Neuronal stem cell (in vitro differentiated cells): Measurements from ENCODE around the gene MTNR1A.
A peak's percentile ranks its signal among the peaks of the same experiment; 100 is the strongest.

Source experiments
- DNase-seq: peaks from one replicate; pipeline ENCODE4 v3.0.0-alpha.2; 2013; ENCODE audit warnings: low spot score
- H2AFZ ChIP-seq: one replicate; pipeline ENCODE4 v1.6.1; 2013; ENCODE audit warnings: mild to moderate bottlenecking, low read length, inconsistent platforms
- H2AK5ac ChIP-seq: 2 replicates; pipeline ENCODE4 v1.6.1; 2013; ENCODE audit warnings: low read depth, mild to moderate bottlenecking, inconsistent platforms, low read length, moderate library complexity, mixed read lengths
- H2BK120ac ChIP-seq: 2 replicates; pipeline ENCODE4 v1.6.1; 2013; ENCODE audit warnings: low read depth, mild to moderate bottlenecking, inconsistent platforms, low read length, moderate library complexity, mixed read lengths
- H2BK12ac ChIP-seq: one replicate; pipeline ENCODE4 v1.6.1; 2013; ENCODE audit warnings: low read length, inconsistent platforms
- H2BK15ac ChIP-seq: 2 replicates; pipeline ENCODE4 v1.6.1; 2013; ENCODE audit warnings: mild to moderate bottlenecking, low read length, inconsistent platforms, mixed read lengths
- H2BK5ac ChIP-seq: one replicate; pipeline ENCODE4 v1.6.1; 2013; ENCODE audit warnings: inconsistent platforms, mild to moderate bottlenecking, low read length, moderate library complexity
- H3K14ac ChIP-seq: one replicate; pipeline ENCODE4 v1.6.1; 2013; ENCODE audit warnings: low read length, inconsistent platforms
- H3K18ac ChIP-seq: 2 replicates; pipeline ENCODE4 v1.6.1; 2013; ENCODE audit warnings: low read length, inconsistent platforms
- H3K23ac ChIP-seq: 2 replicates; pipeline ENCODE4 v1.6.1; 2013; ENCODE audit warnings: low read depth, mild to moderate bottlenecking, mixed read lengths, low read length, inconsistent platforms; ENCODE audit not compliant: poor library complexity
- H3K27ac ChIP-seq: replicated peaks from 3 replicates; pipeline ENCODE4 v1.5.1; 2013; ENCODE audit warnings: low read length, inconsistent platforms
- H3K27me3 ChIP-seq, 3 experiments: 2 replicates each; pipeline ENCODE4 v1.6.1; 2013; ENCODE audit warnings: low read length in 3 of 3, mild to moderate bottlenecking in 2 of 3, inconsistent platforms in 1 of 3, low read depth in 1 of 3, mixed read lengths in 1 of 3, moderate library complexity in 1 of 3; ENCODE audit not compliant: control insufficient read depth in 3 of 3, insufficient read depth in 3 of 3
- H3K36me3 ChIP-seq, 2 donors: replicated peaks in 1 of 2; 2 replicates each; pipeline ENCODE4 v1.6.1; 2013; ENCODE audit warnings: low read length in 2 of 2; ENCODE audit not compliant: control insufficient read depth in 2 of 2, insufficient read depth in 2 of 2
- H3K4ac ChIP-seq: 2 replicates; pipeline ENCODE4 v1.6.1; 2013; ENCODE audit warnings: inconsistent platforms, mild to moderate bottlenecking, low read length, moderate library complexity
- H3K4me1 ChIP-seq, 2 donors: 1 replicate in 1 of 2; 2 replicates in 1 of 2; pipeline ENCODE4 v1.6.1; 2013; ENCODE audit warnings: low read length in 2 of 2, low read depth in 1 of 2; ENCODE audit not compliant: control insufficient read depth in 2 of 2, insufficient read depth in 1 of 2
- H3K4me2 ChIP-seq: one replicate; pipeline ENCODE4 v1.6.1; 2013; ENCODE audit warnings: mild to moderate bottlenecking, low read length, inconsistent platforms; ENCODE audit not compliant: insufficient read depth, poor library complexity, severe bottlenecking
- H3K4me3 ChIP-seq, 2 donors: 2 replicates each; pipeline ENCODE4 v1.5.1; 2013; ENCODE audit warnings: low read length in 2 of 2, mild to moderate bottlenecking in 2 of 2, inconsistent platforms in 1 of 2, moderate library complexity in 1 of 2
- H3K79me1 ChIP-seq: one replicate; pipeline ENCODE4 v1.6.1; 2013; ENCODE audit warnings: low read depth, mild to moderate bottlenecking, inconsistent platforms, low read length, moderate library complexity
- H3K9ac ChIP-seq: one replicate; pipeline ENCODE4 v1.6.1; 2013; ENCODE audit warnings: mild to moderate bottlenecking, low read depth, low read length, inconsistent platforms; ENCODE audit not compliant: poor library complexity
- H3K9me3 ChIP-seq, 2 donors: replicated peaks in 1 of 2; 2 replicates each; pipeline versions ENCODE3 to v1.6.1; 2013; ENCODE audit warnings: low read length in 2 of 2, mild to moderate bottlenecking in 2 of 2, inconsistent platforms in 1 of 2, low read depth in 1 of 2, mixed read lengths in 1 of 2, moderate library complexity in 1 of 2; ENCODE audit not compliant: control insufficient read depth in 2 of 2, insufficient read depth in 1 of 2
- H4K8ac ChIP-seq: one replicate; pipeline ENCODE4 v1.6.1; 2013; ENCODE audit warnings: low read depth, mild to moderate bottlenecking, inconsistent platforms, low read length, moderate library complexity
- H4K91ac ChIP-seq: one replicate; pipeline ENCODE4 v1.6.1; 2013; ENCODE audit warnings: low read length, low read depth, mild to moderate bottlenecking, inconsistent platforms; ENCODE audit not compliant: poor library complexity
- WGBS, 2 donors: extraction: QIAGEN DNeasy Blood & Tissue Kit; methylation state at CpG; one replicate each; pipeline ENCODE4 v1.1.7; 2013; ENCODE audit warnings: missing lambda C conversion rate in 2 of 2, mixed read lengths in 1 of 2; ENCODE audit not compliant: insufficient read length in 2 of 2, insufficient replicate concordance in 1 of 2; ENCODE audit errors: extremely low coverage in 2 of 2; 5-methylcytosine and 5-hydroxymethylcytosine counted together

The MTNR1A gene

DNA sequence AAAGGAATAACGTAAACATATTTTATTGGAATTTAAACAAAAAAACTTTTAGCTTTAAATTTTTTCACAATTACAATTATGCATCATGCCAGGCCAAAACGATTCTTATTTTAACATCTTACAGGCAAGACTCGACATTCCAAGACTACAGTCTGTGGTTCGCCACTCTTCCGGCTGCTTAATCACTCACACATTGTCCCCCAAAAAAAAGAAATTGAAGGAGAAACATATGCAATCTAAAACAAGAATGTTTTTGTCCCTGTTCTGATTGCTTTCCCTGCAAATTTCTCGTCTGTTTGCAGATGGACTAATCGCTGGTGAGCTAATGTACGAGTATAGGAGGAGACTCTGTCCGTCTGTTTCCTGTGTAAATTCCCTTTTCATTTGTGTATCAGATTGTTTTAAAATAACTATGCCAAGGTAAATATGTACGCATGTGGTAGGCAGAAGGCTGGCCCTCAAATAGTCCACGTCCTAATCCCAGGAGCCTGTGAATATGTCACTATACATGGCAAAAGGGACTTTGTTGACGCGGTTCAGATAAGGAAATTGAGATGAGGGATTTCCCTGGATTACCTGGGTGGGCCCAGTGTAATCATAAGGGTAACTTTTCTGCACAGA lies 37.7 kb upstream of the MTNR1A start:
- Histone ChIP-seq H3K36me3 (peaks cover 45 to 99% of the 10 kb centered on the region in 2 donors), H2AFZ (no peak overlapping the region), H2BK5ac (no peak overlapping the region), H3K4ac (no peak overlapping the region), H4K8ac (no peak overlapping the region), H2AK5ac (no peak overlapping the region), H3K27ac (no peak overlapping the region), H3K9me3 (peaks cover 0 to 1% of the 10 kb centered on the region in 2 donors), H2BK12ac (no peak overlapping the region), H3K4me2 (no peak overlapping the region), H3K79me1 (peaks cover 1% of the 10 kb centered on the region), H3K9ac (no peak overlapping the region), H3K23ac (no peak overlapping the region), H2BK120ac (no peak overlapping the region), H4K91ac (no peak overlapping the region), H3K27me3 (no peaks in the 10 kb centered on the region), H2BK15ac (no peak overlapping the region), H3K14ac (no peak overlapping the region), H3K4me3 (no peak overlapping the region), H3K4me1 (peaks cover 0 to 4% of the 10 kb centered on the region in 2 donors), H3K18ac (no peak overlapping the region)
- WGBS, 2 donors, result no CpG with 5 or more reads among the region's 13 CpGs
- DNase-seq, result no peak

DNA sequence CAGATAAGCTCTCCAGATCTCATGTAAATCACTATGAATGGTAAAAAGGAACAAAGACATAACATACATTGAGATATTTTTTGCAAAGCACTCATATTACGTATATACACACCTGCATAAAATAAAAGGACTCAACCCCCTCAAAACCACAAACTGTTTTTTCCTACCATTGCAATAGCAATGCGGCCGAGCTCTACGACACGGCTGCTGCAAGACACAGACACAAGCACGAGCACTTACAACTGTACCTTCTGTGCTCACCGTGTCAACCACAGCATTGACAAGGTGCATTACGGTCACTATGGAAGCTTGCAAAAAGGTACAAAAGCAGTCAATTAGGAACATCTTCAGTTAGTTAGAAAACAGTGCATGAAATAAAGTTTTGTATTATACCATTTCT lies 37.1 kb upstream of the MTNR1A start:
- no peak overlapping the region for H3K18ac ChIP-seq
- H3K4me1 ChIP-seq, result peaks cover 0 to 4% of the 10 kb centered on the region in 2 donors
- no peak overlapping the region for H2BK5ac ChIP-seq
- H3K27me3 ChIP-seq, result no peaks in the 10 kb centered on the region
- peaks cover 1% of the 10 kb centered on the region for H3K79me1 ChIP-seq
- peaks cover 0 to 1% of the 10 kb centered on the region in 2 donors for H3K9me3 ChIP-seq
- H3K36me3 ChIP-seq, result peaks cover 41 to 99% of the 10 kb centered on the region in 2 donors
- no peak overlapping the region for H3K27ac ChIP-seq
- no peak overlapping the region for H2BK12ac ChIP-seq
- H4K8ac ChIP-seq, result no peak overlapping the region
- H3K4ac ChIP-seq, result no peak overlapping the region
- H3K23ac ChIP-seq, result no peak overlapping the region
- no peak overlapping the region for H4K91ac ChIP-seq
- H2BK120ac ChIP-seq, result no peak overlapping the region
- H3K9ac ChIP-seq, result no peak overlapping the region
- no peak overlapping the region for H3K14ac ChIP-seq
- H2AK5ac ChIP-seq, result no peak overlapping the region
- no peak overlapping the region for H3K4me2 ChIP-seq
- H2AFZ ChIP-seq, result no peak overlapping the region
- H3K4me3 ChIP-seq, result no peak overlapping the region
- WGBS, 2 donors, result no CpG with 5 or more reads among the region's 8 CpGs
- DNase-seq, result no peak
- H2BK15ac ChIP-seq, result no peak overlapping the region

- peaks cover 36 to 99% of the 10 kb centered on the region in 2 donors for H3K36me3 ChIP-seq
- no CpG with 5 or more reads among the region's 6 CpGs for WGBS, 2 donors
- no peak overlapping the region for H4K91ac ChIP-seq
Observed at GRCh38 chr4:186591651-186592050, 36.3 kb upstream of the MTNR1A start.

DNA sequence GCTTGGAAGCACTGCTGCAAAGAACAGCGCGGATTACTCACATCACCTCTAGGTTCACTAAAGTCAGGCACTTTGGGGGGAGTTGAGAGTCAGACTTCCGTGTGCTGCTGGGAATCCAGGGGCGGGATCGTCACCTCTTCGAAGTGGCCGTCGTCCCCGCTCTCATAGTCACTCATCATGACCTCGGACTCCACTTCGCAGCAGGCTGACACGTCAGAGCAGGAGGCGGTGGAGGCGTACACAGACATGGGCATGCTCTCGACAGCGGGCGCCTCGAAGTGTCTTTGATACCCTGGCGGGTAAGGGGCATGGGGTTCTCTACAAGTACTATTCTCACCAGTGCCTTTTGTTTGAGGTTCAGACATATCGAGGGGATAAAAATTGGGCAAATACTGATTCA lies 33.1 kb upstream of the MTNR1A start:
- Histone ChIP-seq H3K27ac (no peak overlapping the region), H2AFZ (no peak overlapping the region), H3K18ac (no peak overlapping the region), H3K79me1 (peaks cover 3% of the 10 kb centered on the region), H3K23ac (no peak overlapping the region), H2BK12ac (no peak overlapping the region), H2BK5ac (no peak overlapping the region), H4K8ac (no peak overlapping the region), H3K36me3 (peaks cover 38 to 100% of the 10 kb centered on the region in 2 donors), H3K4me3 (peak overlapping the region in 1 of 2 donors; percentile 1), H3K4ac (no peak overlapping the region), H2BK120ac (no peak overlapping the region), H3K9ac (no peak overlapping the region), H4K91ac (peak overlapping the region; percentile 93), H2BK15ac (no peak overlapping the region), H2AK5ac (no peak overlapping the region), H3K4me1 (peaks cover 0 to 8% of the 10 kb centered on the region in 2 donors), H3K14ac (no peak overlapping the region), H3K9me3 (peaks cover 7 to 17% of the 10 kb centered on the region in 2 donors), H3K4me2 (no peak overlapping the region), H3K27me3 (no peaks in the 10 kb centered on the region)
- no CpG with 5 or more reads among the region's 20 CpGs for WGBS, 2 donors
- no peak for DNase-seq

More at GRCh38 chr4:186591651-186592050, 36.3 kb upstream of the MTNR1A start:
- no peak for DNase-seq
- Histone ChIP-seq H4K8ac (no peak overlapping the region), H3K27ac (no peak overlapping the region), H2BK5ac (no peak overlapping the region), H3K27me3 (no peaks in the 10 kb centered on the region), H3K4me2 (no peak overlapping the region), H3K4ac (no peak overlapping the region), H2BK120ac (no peak overlapping the region), H3K4me1 (peaks cover 0 to 4% of the 10 kb centered on the region in 2 donors), H3K14ac (peak overlapping the region; percentile 17), H3K9ac (no peak overlapping the region), H2BK12ac (no peak overlapping the region), H2AFZ (no peak overlapping the region), H2BK15ac (no peak overlapping the region), H3K4me3 (no peak overlapping the region), H3K18ac (no peak overlapping the region), H3K9me3 (peaks cover 0 to 1% of the 10 kb centered on the region in 2 donors), H2AK5ac (no peak overlapping the region), H3K79me1 (peaks cover 1% of the 10 kb centered on the region), H3K23ac (no peak overlapping the region)
